HPDE6-E6E7 (cell line): ENCODE data around the gene CASZ1.

ENCODE experiments used
- DNase-seq: peaks from one replicate; pipeline ENCODE4 v3.0.0; 2011; ENCODE audit warnings: missing footprints; ENCODE audit errors: extremely low spot score

CASZ1 gene

DNA sequence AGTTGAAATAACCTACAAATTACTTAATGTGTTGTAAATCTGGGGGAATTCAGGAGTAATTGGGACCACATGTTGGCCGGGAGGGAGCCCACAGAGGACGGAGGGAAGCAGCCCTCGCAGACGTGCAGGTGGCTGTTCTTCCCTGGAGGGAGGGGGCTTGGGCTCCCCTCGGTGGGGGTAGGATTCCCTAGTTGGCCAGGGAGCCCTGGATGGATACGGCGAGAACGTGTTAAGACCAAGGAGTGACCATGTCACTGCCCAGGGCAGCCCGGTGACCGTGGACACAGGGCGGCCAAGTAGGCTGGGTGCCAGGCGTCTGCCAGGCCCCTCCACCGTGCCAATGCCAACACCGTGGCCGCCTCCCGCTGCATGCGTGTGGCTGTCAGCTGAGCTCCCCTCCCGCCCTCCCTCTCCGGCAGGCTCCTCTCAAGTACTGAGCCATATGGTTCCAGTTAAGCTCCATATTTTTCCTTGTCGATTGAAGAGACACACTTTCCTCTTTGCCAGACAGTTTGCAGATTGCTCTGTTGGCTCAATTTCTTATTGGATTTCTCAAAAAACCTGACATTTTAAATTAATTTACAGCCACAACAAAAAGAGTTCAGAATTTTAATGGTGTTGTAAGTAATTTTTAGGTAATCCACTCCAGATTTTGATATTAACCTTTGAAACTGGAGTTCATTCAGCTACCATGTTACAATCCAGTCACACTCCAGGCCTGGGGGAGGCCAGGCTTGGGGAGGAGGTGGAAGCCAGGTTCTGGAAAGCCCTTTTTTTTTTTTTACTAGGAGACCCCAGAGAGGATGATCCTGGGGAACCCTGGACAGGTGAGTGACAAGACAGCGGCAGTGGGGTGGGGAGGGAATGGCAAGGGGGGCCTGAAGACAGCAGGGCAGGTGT, 71.2 kb downstream of the CASZ1 start:
- no peak for DNase-seq

DNA sequence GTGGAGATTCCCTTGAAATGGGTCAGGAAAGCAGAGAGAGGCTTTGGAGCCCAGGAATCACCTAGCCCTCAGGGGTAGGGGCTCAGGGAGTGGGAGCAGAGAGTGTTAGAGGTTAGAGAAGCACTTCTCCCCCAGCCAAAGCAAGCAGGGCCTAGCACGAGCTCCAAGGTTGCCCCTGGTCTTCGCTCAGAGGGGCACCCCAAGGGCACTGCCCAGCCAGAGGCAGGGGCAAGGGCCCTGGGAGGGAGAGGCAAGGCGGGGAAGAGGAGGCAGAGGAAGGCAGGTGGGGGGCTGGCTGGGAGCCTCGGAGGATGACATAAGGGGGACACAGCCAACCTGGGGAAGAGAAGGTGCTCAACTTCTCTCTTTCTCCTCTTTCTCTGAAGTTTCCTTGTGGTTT, 71.9 kb downstream of the CASZ1 start:
- no peak for DNase-seq

DNA sequence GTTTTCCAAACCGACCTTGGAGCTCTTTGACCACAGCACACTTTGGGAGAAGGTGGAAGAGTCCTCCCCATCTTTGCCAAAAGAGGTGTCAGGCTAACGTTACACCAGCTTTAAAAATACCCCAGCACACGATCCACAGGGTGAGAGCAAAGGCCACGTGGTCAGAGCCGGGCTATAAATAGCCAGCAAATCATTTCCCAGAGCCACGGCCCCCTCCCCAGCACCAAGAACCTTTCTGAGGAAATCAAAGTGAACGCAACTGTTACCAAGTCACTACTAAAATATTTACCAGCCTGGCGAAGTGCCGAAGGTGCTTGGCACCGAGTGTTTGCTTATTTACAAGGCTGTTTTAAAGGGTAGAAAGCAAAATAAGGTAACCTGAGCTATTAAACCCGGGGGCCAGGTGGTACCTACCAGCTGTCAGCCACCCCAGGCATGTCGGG, 72.4 kb downstream of the CASZ1 start:
- DNase-seq, result no peak

DNA sequence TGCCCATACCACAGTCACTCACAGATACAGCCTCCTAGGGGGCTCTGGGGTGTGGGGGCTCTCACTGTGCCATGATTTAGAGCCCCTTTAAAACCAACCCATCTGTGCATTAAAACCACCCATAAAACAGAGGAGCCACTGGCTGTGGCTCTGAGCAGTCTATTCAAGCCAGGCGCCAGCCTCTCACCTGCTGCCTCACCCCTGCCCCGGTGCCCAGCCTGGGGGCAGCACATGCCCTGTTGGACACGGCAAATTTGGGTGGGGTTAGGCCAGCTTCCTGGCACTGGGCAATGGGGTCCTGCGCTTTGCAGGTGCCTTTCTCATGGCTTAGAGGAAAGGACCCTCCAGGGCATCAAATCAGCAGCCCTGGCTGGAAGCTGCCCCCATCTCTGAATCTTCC, 73.1 kb downstream of the CASZ1 start:
- no peak for DNase-seq

DNA sequence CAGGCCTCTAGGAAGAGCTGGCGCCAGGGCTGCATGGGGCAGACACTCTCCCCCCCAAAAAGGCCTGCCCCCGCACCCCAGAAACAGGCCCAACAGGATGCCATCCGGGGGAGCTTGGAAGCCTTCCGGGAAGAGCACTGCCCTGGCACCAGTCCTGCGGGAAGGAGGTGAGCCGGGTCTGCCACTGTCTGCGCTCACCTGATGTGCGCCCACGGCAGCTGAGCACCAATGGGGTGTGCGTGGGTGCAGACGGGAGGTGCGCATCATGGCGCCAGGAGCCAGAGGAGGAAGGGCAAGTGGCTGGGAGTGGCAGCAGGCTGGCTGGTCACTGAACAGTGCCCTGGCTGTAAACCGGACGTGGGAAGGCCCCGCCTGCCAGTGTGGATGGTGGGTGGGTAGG, 73.6 kb downstream of the CASZ1 start:
- no peak for DNase-seq

DNA sequence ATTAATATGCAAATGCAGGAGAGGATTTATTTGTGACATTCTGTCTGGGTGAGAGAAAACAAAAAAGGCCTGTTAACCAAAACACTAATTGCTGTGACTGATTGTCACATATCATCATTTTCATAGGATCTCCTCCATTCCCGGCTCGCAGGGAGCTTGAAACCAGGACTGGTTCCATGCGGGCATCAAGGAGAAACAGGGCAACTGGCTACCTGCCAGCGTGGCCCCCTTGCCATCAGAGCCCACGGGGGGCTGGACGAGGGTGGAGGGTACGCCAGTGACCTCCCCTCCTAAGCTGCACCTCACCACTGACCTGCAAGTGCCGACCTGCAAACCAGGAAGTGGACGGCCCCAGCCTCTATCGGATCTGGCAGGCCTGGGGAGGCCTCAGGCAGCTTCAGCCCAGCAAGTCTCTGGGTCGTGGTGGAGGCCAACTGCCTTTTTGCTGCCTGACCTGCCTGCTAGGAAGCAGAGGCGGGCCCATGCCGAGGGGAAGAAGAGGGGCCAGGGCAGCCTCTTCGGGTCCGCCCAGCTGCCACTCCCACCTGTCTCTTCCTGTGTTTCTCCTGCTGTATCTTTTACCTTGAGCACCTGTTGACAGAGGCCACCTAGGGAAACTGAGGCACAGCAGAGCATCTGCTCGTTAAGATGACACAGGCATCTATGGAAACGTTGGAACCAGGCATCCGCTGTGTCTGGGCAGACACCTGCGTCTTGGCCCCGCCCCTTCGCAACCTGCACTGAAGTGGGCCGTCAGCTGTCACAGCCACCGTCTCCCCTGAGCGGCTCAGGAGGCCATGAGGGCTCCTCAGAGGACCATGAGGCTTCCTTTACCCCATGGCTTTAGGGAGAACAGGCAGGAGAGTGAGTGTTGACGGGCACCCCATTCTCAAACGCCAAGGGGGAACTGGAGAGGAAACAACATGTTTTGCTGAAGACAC, 74.8 kb downstream of the CASZ1 start:
- DNase-seq, result no peak

DNA sequence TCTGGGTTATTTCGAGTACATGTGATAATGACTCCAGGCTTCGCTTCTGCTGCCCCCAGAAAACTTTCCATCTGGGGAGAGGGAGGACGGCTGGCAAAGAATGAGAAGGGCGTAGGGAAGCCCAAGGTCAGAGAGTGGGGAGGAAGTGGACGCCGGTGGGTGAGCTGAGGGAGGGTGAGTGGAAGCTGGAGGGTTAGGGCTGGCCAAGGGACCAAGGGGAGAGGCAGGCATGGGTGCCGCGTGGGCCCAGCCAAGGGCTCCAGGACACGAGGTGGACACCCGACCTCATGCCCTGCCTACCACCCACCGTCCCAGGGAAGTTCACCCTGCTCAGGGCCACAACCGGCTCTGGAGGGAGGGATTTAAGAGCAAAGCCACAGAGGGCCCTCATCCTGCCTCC, 75.8 kb downstream of the CASZ1 start:
- DNase-seq, result no peak

DNA sequence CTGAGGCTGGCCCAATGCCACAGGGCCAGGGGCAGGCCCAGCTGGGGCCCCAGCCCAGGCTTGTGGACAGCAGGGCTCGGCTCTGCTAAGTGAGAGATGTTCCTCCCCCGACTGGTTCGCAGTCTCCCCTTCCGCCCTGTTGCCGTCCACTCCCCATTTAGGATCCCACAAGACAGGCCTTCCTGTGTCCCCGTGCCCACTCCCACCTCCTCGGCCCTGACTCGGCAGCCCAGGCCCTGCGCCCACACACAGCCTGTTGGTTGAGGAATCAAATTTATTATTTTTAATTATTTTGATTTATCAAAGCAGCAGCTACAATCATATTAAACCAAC, 78.4 kb downstream of the CASZ1 start:
- DNase-seq, result no peak

DNA sequence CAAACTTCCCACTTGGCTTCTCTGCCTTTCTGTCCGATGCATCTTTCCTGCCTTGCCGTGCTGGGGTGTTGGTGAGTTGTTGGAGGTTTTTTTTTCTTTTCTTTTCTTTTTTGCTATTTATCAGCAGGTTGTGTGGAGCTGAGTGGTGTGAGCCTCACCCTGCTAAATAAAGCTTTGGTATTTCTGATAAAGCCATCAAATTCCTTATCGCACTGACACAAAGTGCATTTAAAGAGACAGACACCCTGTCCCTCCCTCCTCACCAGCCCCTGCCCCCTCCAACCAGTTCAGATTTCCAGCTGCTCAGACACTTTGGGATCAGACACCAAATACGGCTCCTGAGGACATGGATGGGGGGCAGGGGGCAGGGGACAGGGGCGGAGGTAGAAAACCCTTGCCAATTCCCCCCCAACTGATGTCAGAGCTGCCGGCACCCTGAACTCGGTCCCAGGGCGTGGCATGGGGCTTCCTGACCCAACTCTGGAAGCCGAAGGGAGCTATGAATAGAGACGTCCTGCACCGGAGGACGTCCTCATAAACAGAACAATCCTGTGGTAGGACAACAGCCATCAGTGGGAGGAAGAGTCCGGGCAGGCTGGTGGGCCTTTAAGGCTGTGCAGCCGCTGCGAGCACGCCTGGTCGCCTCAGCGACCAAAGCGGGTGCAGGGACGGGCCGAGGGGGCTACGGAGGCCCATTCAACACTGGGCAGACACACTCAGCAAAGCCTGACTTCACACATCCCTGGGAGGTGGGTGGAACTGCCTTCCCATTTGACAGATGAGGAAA, 79.0 kb downstream of the CASZ1 start:
- DNase-seq, result no peak

DNA sequence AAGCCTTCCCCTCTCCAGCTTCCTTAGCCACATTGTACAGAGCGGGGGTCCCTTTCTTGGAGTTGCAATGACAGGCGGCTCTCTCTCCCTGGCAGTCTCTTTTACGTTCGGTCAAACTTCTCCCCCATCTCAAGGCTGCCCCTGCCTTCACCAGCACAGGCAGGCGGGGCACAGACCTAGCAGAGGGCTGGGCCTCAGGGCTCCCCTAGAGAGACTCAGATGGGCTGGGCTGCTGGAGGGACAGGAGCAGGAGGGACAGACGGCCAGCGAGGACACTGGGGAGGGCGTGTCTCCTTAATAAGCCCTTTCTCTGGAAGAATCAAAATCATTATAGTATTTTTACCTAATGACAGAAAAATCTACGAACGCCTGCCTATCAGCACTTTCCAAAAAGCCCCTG, 79.6 kb downstream of the CASZ1 start:
- DNase-seq, result no peak

DNA sequence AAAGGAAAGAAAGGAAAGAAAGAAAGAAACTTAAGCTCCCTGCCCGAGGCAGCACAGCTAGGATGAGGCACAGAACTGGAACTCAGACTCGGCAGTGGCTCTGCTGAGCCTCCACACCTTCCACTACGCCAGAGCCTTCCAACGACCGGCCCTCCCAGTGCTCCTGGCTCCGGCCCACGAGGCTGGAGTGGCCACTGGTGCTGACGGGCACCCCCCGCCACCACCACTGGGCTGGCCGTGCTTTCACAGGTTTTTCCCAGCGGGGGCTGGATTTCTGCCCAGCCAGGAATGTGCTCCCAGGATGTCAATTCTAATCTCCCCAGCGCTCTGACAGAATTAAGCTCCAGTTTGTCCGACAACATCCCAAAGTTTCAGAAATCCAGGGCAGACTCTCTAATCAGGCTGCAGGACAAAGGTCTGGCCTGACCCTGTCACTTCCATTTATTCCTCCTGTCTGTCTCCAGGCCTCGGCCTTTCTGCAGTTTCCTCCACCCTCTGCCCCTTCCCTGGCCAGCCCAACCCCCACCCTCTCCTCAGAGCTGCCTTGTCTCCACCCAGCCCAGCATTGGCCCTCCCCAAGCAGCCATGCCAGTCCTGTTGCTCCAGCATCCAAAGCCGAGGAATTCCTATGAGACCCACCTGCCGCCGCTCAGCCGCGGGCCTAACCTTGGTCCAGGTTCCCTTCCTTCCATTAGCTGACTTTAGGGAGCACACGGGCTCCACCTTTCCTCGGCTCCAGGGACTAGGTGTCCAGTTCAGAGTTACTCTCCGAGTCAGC, 81.9 kb downstream of the CASZ1 start:
- no peak for DNase-seq

DNA sequence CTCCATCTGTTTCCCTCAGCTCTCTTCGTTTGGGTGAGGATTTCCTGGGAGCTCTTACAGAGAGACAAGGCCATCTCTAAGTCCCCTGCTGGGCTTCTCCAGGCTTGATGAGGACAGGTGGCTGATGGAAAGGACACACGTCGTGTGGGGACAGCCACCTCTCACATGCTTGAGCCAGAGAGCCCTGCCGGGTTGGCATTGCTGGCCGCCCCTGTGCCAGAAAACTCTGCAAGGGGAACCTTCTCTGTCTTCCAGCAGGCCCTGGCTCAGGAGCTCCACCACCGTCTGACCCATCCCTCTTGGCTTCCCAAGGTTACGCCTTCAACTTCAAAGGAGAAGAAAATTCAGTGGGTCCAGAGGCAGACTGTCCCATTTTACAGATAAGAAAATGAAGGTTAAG, 82.8 kb downstream of the CASZ1 start:
- no peak for DNase-seq

DNA sequence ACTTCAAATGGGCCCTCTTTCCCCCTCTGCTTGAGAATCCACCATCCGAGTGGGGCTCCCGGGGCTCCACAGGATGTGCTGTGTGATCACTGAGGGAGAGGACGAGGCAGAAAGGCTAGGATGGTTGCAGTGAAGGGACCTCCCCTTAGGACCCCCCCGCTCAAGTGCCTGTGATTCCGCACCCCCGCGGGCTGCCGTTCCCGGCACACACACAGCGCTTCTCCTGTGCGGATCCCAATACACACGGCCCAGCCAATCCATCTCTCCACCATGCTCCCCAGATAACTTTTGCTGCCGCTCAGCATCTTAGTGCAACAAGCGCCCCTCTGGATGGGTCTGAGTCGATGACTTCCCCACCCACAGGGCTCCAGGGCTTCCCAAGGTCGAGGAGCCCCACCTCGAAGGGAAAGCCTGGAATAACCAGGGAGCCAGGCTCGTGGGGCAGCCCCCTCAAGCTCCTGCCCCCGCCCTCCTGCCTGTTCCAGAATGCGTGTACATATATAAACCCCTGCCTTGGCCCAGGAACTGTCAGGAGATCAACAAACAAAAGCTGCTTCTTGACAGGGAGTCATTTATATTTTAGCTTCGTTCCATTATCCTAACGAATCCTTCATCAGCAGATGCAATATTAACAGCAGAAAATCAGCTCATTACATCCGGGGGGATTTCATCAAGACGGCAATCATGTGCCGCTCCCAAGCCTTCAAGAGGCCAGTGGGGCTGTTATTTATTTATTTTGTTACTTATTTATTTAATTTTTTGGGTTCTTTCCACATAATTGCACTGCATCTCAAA, 83.7 kb downstream of the CASZ1 start:
- DNase-seq, result no peak

DNA sequence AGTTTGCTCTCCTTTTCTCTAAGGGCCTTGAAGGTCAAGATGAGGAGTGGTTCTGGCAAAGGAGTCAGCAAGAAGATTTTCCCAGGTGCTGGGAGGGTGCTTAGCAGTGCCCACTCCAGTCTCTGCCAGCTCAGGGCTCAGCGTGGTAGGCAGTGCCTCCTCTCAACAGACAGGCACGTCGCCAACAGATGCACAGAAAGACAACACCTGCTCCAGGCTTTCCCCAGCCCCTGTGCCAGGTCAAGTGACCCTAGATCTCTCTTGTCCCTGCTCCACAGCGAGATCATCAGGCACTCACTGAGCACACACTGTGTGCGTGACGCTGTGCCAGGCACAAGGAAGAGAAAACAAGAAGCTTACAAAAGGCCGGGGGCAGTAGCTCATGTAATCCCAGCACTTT, 86.0 kb downstream of the CASZ1 start:
- no peak for DNase-seq

DNA sequence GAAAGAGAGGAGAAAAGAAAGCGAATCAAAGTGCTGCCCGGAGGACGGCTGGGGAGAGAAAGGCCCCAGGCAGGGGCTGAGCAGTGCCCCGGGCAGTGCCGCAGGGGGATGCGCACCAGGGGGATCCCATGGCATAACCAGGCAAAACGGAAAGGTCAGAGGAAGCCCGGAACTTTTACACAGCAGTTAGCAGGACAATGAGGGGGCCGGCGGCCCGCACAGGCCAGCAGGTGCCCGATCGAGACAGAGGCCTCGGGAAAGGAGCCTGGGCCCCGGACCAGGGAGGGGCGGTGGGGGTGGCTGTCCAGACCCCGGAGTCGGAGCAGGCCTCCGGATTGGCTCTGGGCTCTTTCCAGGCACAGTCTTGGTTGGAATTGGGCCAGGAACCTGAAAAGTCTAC, 86.8 kb downstream of the CASZ1 start:
- no peak for DNase-seq

DNA sequence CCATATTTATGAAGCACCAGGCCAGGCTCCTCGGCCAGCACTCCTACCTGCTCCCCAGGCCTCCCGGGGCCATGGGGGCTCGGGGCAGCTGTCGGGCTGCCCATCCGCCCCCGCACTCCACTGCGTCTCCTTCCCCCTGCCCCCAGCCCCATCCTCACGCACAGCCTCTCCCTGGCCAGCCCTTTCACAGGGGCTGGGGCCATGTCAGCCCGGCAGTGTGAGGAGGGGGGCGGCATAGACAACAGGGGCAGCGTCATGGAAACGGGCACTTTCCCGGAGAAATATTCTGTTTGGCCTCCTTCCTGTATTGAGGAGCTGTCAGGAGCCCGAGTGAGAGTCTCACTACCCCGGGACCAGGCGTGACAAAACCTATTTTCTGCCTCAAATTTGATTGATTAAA, 87.3 kb downstream of the CASZ1 start:
- no peak for DNase-seq

DNA sequence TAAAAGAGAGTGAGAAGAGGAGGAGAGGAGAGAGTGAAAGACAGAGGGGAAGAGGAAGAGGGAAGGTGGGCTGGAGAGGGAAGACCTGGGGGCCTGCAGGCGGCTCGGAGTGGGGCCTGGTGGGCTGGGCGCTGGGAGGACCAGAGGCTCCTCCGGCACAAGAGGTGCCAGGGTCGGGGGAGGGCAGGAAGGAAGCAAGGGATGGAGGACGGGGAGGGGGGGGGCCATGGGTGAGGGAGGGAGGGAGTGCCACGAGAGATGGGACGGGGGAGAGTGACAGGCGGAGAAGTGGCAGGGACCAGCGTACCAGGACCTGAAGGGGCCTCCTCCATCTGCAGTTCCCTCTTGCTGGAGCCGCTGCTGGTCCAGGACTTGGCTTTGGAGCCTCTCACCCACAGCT, 87.7 kb downstream of the CASZ1 start:
- DNase-seq, result no peak

DNA sequence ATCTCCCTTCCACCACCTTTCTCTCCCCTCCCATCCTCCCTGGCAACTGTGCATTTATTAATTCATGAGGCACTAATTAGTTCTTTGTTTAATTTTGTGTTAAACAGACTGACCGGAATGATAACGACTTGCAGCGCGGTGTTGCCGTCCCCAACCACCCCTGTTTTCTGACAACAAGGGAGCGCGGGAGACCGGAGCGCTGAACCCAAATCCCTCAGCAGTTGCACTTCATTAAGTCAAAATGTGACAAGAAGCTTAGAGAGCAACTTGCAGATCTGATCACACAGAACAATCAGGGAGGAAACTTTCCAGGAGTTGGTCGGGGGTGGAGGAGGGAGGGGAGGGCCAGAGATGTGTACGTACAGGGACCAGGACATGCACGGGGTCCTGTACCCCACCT, 89.2 kb downstream of the CASZ1 start:
- DNase-seq, result no peak

DNA sequence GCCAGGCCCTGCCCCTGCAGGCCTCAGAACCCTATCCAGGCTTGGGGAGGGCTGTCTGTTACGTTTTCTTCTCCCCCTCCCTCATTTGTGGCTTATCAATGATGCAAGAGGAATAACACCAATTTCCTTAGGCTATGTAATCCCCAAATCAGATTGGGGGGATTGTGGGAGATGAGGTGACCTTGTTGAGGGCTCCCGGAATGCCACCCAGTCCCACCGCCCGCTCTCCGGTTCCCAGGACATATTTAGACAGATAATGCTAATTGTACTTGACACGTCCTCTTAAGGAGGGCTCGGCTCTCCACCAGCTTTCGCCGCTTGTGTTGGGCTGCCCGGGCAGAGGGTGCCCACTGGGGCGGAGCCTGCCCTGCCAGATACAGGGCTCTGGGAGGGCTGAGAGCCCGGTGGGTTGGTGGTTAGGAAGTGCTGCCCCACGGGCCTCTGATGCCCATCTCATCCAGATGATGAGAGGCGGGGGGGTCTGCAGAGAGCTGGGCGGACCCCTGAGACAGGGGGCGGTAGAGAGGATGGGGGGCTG, 90.0 kb downstream of the CASZ1 start:
- DNase-seq, result no peak

DNA sequence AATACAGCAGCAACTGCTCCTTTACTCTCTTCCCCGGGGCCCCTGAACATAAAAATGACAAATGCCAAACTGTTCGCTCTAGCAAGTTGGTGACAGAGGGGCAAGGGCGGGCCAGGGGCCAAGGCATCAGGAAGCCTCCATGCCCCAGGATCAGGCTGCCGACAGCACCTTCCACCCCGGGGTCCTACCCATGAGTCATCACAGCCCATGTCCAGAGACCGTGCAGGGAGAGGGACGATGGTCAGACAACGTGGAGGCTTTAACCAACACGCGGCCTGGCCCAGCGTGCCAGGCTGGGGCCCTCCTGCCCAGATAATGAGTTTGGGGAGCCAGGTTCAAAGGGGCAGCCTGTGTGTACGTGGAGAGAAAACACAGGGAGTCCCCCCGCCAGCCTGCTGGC, 90.5 kb downstream of the CASZ1 start:
- no peak for DNase-seq
